Measurements from ENCODE around the gene ADIG.

The ADIG gene

DNA sequence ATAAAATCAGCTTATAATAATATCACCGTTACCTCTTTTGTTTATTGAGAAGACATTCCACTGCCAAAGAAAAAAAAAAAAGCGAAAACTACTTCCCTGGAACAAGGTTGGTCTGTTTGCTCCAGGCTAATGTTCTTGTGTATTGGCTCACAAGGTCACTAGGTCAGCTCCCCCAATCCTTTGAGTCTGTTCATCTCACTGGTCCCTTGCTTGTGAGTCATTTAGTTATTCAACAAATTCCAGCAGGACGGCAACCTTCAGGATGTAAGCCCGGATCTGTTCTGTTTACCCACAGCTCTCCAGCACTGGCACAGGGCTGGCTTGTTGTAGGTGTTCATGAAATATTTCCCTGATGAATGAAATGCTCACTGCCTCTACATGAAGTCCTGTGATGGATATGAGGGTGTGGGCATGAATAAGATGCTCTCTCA, 23.9 kb downstream of the ADIG start:
- TF ChIP-seq, protein P1, sequence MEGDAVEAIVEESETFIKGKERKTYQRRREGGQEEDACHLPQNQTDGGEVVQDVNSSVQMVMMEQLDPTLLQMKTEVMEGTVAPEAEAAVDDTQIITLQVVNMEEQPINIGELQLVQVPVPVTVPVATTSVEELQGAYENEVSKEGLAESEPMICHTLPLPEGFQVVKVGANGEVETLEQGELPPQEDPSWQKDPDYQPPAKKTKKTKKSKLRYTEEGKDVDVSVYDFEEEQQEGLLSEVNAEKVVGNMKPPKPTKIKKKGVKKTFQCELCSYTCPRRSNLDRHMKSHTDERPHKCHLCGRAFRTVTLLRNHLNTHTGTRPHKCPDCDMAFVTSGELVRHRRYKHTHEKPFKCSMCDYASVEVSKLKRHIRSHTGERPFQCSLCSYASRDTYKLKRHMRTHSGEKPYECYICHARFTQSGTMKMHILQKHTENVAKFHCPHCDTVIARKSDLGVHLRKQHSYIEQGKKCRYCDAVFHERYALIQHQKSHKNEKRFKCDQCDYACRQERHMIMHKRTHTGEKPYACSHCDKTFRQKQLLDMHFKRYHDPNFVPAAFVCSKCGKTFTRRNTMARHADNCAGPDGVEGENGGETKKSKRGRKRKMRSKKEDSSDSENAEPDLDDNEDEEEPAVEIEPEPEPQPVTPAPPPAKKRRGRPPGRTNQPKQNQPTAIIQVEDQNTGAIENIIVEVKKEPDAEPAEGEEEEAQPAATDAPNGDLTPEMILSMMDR (IDR thresholded peaks at IDR 0.05; ENCODE audit: insufficient read depth, low read length, poor library complexity, severe bottlenecking), result no peak
- no peak for DNase-seq (ENCODE audit: extremely low read depth, insufficient read length)
- peaks cover 1% of the 10 kb centered on the region for H3K27me3 ChIP-seq (replicated peaks; ENCODE audit: control insufficient read depth, insufficient read depth, low read length)
- H3K36me3 ChIP-seq (ENCODE audit: control insufficient read depth, insufficient read depth, low read length), result no peaks in the 10 kb centered on the region
- H3K4me3 ChIP-seq (replicated peaks; ENCODE audit: low read depth, low read length), result no peak overlapping the region

DNA sequence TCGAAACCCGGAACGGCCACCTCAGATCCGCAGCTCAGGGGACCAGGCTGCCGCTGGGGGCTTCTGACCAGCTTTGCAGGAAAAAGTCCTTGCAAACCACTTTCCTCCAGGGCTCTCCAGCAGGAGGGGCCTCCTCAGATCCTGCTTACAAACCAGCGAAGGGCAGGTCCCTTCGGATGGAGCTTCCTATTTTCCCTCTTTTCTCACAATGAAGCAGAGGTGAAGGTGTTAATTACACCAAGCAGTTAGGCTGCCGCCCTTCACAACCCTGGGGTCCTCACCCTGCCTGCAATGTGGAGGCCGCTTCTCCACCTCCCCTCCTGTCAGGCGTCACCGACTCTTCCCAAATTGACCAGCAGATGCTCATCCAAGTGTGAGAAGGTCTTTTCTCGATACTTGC, 26.4 kb downstream of the ADIG start:
- no peaks in the 10 kb centered on the region; the same call in 1 of the 2 replicates for H3K27me3 ChIP-seq (replicated peaks; ENCODE audit: control insufficient read depth, insufficient read depth, low read length)
- no peak for DNase-seq (ENCODE audit: extremely low read depth, insufficient read length)
- no peak overlapping the region for H3K4me3 ChIP-seq (replicated peaks; ENCODE audit: low read depth, low read length)
- H3K36me3 ChIP-seq (ENCODE audit: control insufficient read depth, insufficient read depth, low read length), result no peaks in the 10 kb centered on the region
- TF ChIP-seq, protein P1 (IDR thresholded peaks at IDR 0.05; ENCODE audit: insufficient read depth, low read length, poor library complexity, severe bottlenecking), result no peak

DNA sequence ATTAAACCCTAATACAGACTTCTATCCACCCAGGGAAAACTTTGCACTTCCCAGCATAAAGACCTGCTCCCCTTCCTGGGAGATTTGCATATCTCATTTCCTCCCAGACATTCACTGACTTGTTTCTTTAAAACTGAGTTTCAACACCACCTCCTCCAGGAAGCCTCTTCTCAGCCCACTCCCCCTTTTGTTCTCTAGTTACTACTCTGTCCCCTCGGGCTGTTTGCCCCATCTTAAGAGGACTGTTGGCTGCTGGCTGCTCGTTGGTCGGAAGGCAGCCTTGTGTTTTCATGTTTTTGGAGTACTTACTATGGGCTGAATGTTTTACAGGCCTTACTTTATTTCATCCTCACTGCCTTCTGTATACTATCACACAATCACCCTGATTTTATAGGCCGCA, 27.2 kb downstream of the ADIG start:
- no peak overlapping the region for H3K4me3 ChIP-seq (replicated peaks; ENCODE audit: low read depth, low read length)
- TF ChIP-seq, protein P1 (IDR thresholded peaks at IDR 0.05; ENCODE audit: insufficient read depth, low read length, poor library complexity, severe bottlenecking), result no peak
- no peak for DNase-seq (ENCODE audit: extremely low read depth, insufficient read length)
- no peaks in the 10 kb centered on the region for H3K36me3 ChIP-seq (ENCODE audit: control insufficient read depth, insufficient read depth, low read length)
- H3K27me3 ChIP-seq (replicated peaks; ENCODE audit: control insufficient read depth, insufficient read depth, low read length), result no peaks in the 10 kb centered on the region

DNA sequence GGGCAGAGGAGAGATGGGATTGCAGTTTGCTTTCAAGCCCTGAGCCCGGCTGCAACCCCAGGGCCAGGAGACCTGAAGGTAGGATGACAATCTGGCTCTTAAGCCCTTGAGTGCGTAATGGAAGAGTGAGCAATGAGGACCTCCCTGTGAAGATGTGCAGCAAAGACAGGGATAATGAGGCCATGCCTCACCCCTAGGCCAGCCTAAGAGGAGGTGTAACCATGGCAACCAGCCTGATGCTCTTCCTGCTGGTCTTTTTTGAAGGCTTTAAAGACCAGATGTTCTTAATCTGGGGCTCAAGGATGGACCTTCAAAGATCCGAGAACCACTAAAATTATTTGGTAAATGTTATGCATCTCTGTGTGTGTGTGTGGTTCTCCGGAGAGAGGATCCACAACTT, 28.8 kb downstream of the ADIG start:
- Histone ChIP-seq H3K4me3 (replicated peaks; ENCODE audit: low read depth, low read length) (no peak overlapping the region), H3K27me3 (replicated peaks; ENCODE audit: control insufficient read depth, insufficient read depth, low read length) (peaks cover 3% of the 10 kb centered on the region; the same call in 1 of the 2 replicates), H3K36me3 (ENCODE audit: control insufficient read depth, insufficient read depth, low read length) (no peaks in the 10 kb centered on the region)
- TF ChIP-seq, protein P1 (IDR thresholded peaks at IDR 0.05; ENCODE audit: insufficient read depth, low read length, poor library complexity, severe bottlenecking), result no peak
- DNase-seq (ENCODE audit: extremely low read depth, insufficient read length), result no peak

DNA sequence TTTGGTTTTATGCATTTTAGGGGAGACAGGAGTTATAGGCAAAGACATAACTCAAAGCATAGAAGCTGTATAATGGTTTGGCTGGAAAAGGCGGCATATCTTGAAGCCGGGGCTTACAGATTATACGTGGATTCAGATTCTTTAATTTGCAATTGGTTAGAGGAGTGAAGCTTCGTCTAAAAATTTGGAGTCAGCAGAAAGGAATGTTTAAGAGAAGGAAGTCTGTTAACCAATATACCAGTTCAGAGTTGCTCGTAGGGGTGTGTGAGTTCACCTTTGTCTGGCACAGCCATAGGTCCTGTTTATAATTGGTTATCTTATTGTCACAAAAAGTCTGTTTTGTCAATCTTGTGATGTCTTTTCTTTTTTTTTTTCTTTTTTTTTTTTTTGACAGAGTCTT, 29.5 kb downstream of the ADIG start:
- no peak for DNase-seq (ENCODE audit: extremely low read depth, insufficient read length)
- TF ChIP-seq, protein P1 (IDR thresholded peaks at IDR 0.05; ENCODE audit: insufficient read depth, low read length, poor library complexity, severe bottlenecking), result no peak
- H3K27me3 ChIP-seq (replicated peaks; ENCODE audit: control insufficient read depth, insufficient read depth, low read length), result peaks cover 3% of the 10 kb centered on the region; the same call in 1 of the 2 replicates

More for the DNA sequence above, 29.5 kb downstream of the ADIG start:
- Histone ChIP-seq H3K4me3 (replicated peaks; ENCODE audit: low read depth, low read length) (no peak overlapping the region), H3K36me3 (ENCODE audit: control insufficient read depth, insufficient read depth, low read length) (no peaks in the 10 kb centered on the region)
